NB4 (cell line): ENCODE measurements around the gene ITGB7.

Experiments
- DNase-seq: peaks from one replicate; pipeline ENCODE4 v3.0.0; 2010; ENCODE audit warnings: low read depth
- H3K4me3 ChIP-seq: one replicate; pipeline ENCODE4 v1.5.1; 2011; ENCODE audit warnings: mild to moderate bottlenecking, low read depth, low read length, moderate library complexity
- CTCF ChIP-seq: IDR thresholded peaks from one replicate; pipeline ENCODE4 v1.5.1; 2012; ENCODE audit warnings: low read depth, low read length
- MAX ChIP-seq: IDR thresholded peaks from 2 replicates; pipeline ENCODE4 v1.6.1; 2011; ENCODE audit warnings: low read depth, low read length
- MYC ChIP-seq: IDR thresholded peaks from 2 replicates; pipeline ENCODE4 v1.6.1; 2011; ENCODE audit warnings: low read depth, low read length
- POLR2A ChIP-seq: IDR thresholded peaks from 2 replicates; pipeline ENCODE4 v1.6.1; 2011; ENCODE audit warnings: mild to moderate bottlenecking; ENCODE audit not compliant: insufficient read length; ENCODE audit errors: extremely low read depth

ITGB7 gene

GRCh38 chr12:53227341-53227740 is 20.3 kb upstream of the ITGB7 start:
- TF ChIP-seq MYC (no peak), POLR2A (no peak), MAX (no peak), CTCF (no peak)
- no peak overlapping the region for H3K4me3 ChIP-seq
- no peak for DNase-seq

GRCh38 chr12:53226815-53227214 is 19.8 kb upstream of the ITGB7 start:
- TF ChIP-seq MAX (no peak), CTCF (no peak), POLR2A (no peak), MYC (no peak)
- DNase-seq: no peak
- no peak overlapping the region for H3K4me3 ChIP-seq

- DNase-seq: no peak
- no peak for TF ChIP-seq CTCF
- no peak for TF ChIP-seq MAX
- no peak for TF ChIP-seq POLR2A
- TF ChIP-seq MYC: no peak
- no peak overlapping the region for H3K4me3 ChIP-seq
Observed at GRCh38 chr12:53225635-53226424, 18.8 kb upstream of the ITGB7 start.

GRCh38 chr12:53224897-53225634 is 18.0 kb upstream of the ITGB7 start:
- no peak for DNase-seq
- no peak overlapping the region for H3K4me3 ChIP-seq
- no peak for TF ChIP-seq MAX
- no peak for TF ChIP-seq CTCF
- TF ChIP-seq POLR2A: no peak
- no peak for TF ChIP-seq MYC

GRCh38 chr12:53224061-53224896 is 17.2 kb upstream of the ITGB7 start:
- no peak overlapping the region for H3K4me3 ChIP-seq
- no peak for TF ChIP-seq MYC
- TF ChIP-seq CTCF: no peak
- no peak for TF ChIP-seq MAX
- no peak for TF ChIP-seq POLR2A
- DNase-seq: no peak
